Fibroblast of lung (primary cell): ENCODE measurements around the gene EME1.

Experiments
- CTCF ChIP-seq, 2 donors: IDR thresholded peaks in 1 of 2; conservative IDR thresholded peaks in 1 of 2; 1 replicate in 1 of 2; 2 replicates in 1 of 2; pipeline ENCODE4 v1.5.1; 2011 to 2012; ENCODE audit warnings: low read length in 2 of 2, control low read depth in 1 of 2, inconsistent platforms in 1 of 2, low read depth in 1 of 2, mild to moderate bottlenecking in 1 of 2
- EZH2 ChIP-seq: IDR thresholded peaks from 2 replicates; pipeline ENCODE4 v1.5.1; 2012; ENCODE audit warnings: low read length, control low read depth, mild to moderate bottlenecking; ENCODE audit errors: missing control alignments

- TF ChIP-seq CTCF (conservative IDR thresholded peaks at IDR 0.05 in 1 of 2, IDR thresholded peaks at IDR 0.05 in 1 of 2; ENCODE audit: low read depth in 1 of 2, low read length in 2 of 2) = no peak
- no peak for TF ChIP-seq EZH2
Measured at GRCh38 chr17:50356892-50357510, 16.0 kb upstream of the EME1 start.
